HCT116 (cell line): ENCODE data around the gene HMX3. TPM values are rescaled to one million over a fixed set of nuclear protein-coding genes. Genes with fewer than 3 reads are reported as not detected.

ENCODE experiments used
- ATAC-seq: fragments of 200-7000 bp; cut with Tn5 transposase; 2 replicates; pipeline ENCODE4 v1.9.1; 2020; ENCODE audit warnings: mild to moderate bottlenecking, moderate library complexity
- BruUV-seq: library from RNA; stranded (reverse); fragments of 400-500 nt; replicated peaks from 2 replicates; lab custom pipeline; 2021; lab: Mats Ljungman, UMichigan
- CTCF ChIA-PET: fragments of 300-600 bp; sonication (Branson Sonifier 250); formaldehyde crosslinking; loops from one replicate; lab custom pipeline; 2021; ENCODE audit warnings: antibody characterized with exemption; lab: Charles Lee
- POLR2A ChIA-PET: fragments of 300-600, 350-600 bp; sonication (Branson Sonifier 250); formaldehyde crosslinking; loops from one replicate; lab custom pipeline; 2021; ENCODE audit warnings: antibody characterized with exemption; lab: Charles Lee
- RAD21 ChIA-PET, 2 experiments: fragments of 300-600 bp; sonication (Branson Sonifier 250); formaldehyde crosslinking; loops; one replicate each; lab custom pipeline; 2023; ENCODE audit warnings: low total read pairs in 2 of 2; ENCODE audit not compliant: uncharacterized antibody in 2 of 2, unreplicated experiment in 2 of 2, low non-redundant PET in 1 of 2; lab: Charles Lee
- DNase-seq: peaks from one replicate; pipeline ENCODE4 v3.0.0-alpha.2; 2010; ENCODE audit warnings: low read depth, low spot score
- H2AFZ ChIP-seq: fragments of 200-600 bp; shearing (Covaris generic), sonication (generic); 2 replicates; pipeline ENCODE4 v1.6.1; 2017; ENCODE audit warnings: low read depth, mixed run types, mixed read lengths, antibody characterized with exemption, low read length; ENCODE audit not compliant: poor library complexity, severe bottlenecking
- H3K27ac ChIP-seq: 2 replicates; pipeline ENCODE4 v1.5.1; 2012; ENCODE audit warnings: low read depth, low read length
- H3K27me3 ChIP-seq: fragments of 200-600 bp; sonication (generic); 2 replicates; pipeline ENCODE4 v1.6.1; 2016; ENCODE audit warnings: mixed run types, low read length, mixed read lengths; ENCODE audit not compliant: insufficient read depth
- H3K36me3 ChIP-seq, 2 experiments: fragments of 200-500 bp in 1 of 2; fragments of 200-600 bp in 1 of 2; sonication (Bioruptor generic) in 1 of 2; sonication (generic) in 1 of 2; 2 replicates each; pipeline versions ENCODE4 v1.5.1 to v1.6.1; 2014 to 2016; ENCODE audit warnings: low read length in 2 of 2, inconsistent platforms in 1 of 2, mixed read lengths in 1 of 2, mixed run types in 1 of 2; ENCODE audit not compliant: insufficient read depth in 2 of 2, control insufficient read depth in 1 of 2
- H3K4me1 ChIP-seq, 2 experiments: fragments of 200-600 bp in 1 of 2; sonication (generic) in 1 of 2; 2 replicates each; pipeline versions ENCODE4 v1.5.1 to v1.6.1; 2012 to 2017; ENCODE audit warnings: low read length in 2 of 2, inconsistent platforms in 1 of 2, mild to moderate bottlenecking in 1 of 2, mixed read lengths in 1 of 2, mixed run types in 1 of 2, moderate library complexity in 1 of 2; ENCODE audit not compliant: insufficient read depth in 2 of 2, control insufficient read depth in 1 of 2
- H3K4me2 ChIP-seq: fragments of 200-600 bp; sonication (generic); 2 replicates; pipeline ENCODE4 v1.6.1; 2017; ENCODE audit warnings: mixed run types, low read length, mixed read lengths
- H3K4me3 ChIP-seq, 2 experiments: fragments of 200-600 bp in 1 of 2; sonication (generic) in 1 of 2; replicated peaks in 1 of 2; 2 replicates each; pipeline ENCODE4 v1.5.1; 2011 to 2016; ENCODE audit warnings: low read length in 2 of 2, control low read depth in 1 of 2, low read depth in 1 of 2, mild to moderate bottlenecking in 1 of 2, mixed read lengths in 1 of 2, mixed run types in 1 of 2
- H3K79me2 ChIP-seq: fragments of 200-600 bp; sonication (generic); 2 replicates; pipeline ENCODE4 v1.6.1; 2017; ENCODE audit warnings: mild to moderate bottlenecking, mixed run types, low read length, moderate library complexity, mixed read lengths; ENCODE audit not compliant: insufficient read depth
- H3K9ac ChIP-seq: fragments of 200-600 bp; sonication (generic); 2 replicates; pipeline ENCODE4 v1.6.1; 2016; ENCODE audit warnings: low read length, mixed read lengths
- H3K9me2 ChIP-seq: fragments of 200-600 bp; sonication (generic), shearing (Covaris generic); 2 replicates; pipeline ENCODE4 v1.6.1; 2017; ENCODE audit warnings: mixed run types, mild to moderate bottlenecking, moderate library complexity; ENCODE audit not compliant: insufficient read depth
- H3K9me3 ChIP-seq, 2 experiments: fragments of 200-500 bp in 1 of 2; fragments of 200-600 bp in 1 of 2; sonication (Bioruptor generic) in 1 of 2; sonication (generic) in 1 of 2; 2 replicates each; pipeline ENCODE4 v1.6.1; 2014 to 2017; ENCODE audit warnings: low read length in 2 of 2, mixed read lengths in 2 of 2, inconsistent platforms in 1 of 2, low read depth in 1 of 2, mild to moderate bottlenecking in 1 of 2, mixed run types in 1 of 2, moderate library complexity in 1 of 2; ENCODE audit not compliant: control insufficient read depth in 1 of 2, insufficient read depth in 1 of 2
- H4K20me1 ChIP-seq: fragments of 200-600 bp; sonication (generic), shearing (Covaris generic); 2 replicates; pipeline ENCODE4 v1.6.1; 2017; ENCODE audit warnings: mixed run types, mild to moderate bottlenecking, moderate library complexity; ENCODE audit not compliant: insufficient read depth
- CBX3 ChIP-seq: IDR thresholded peaks from 2 replicates; pipeline ENCODE4 v1.6.1; 2012; ENCODE audit warnings: low read depth
- CEBPB ChIP-seq: IDR thresholded peaks from 2 replicates; pipeline ENCODE4 v1.6.1; 2012; ENCODE audit warnings: low read depth
- EGR1 ChIP-seq: IDR thresholded peaks from 2 replicates; pipeline ENCODE4 v1.6.1; 2012; ENCODE audit warnings: low read depth
- ELF1 ChIP-seq: IDR thresholded peaks from 2 replicates; pipeline ENCODE4 v1.6.1; 2012; ENCODE audit warnings: low read depth, borderline replicate concordance
- EZH2phosphoT487 ChIP-seq: fragments of 200-600 bp; IDR thresholded peaks from 2 replicates; pipeline ENCODE4 v1.6.1; 2018; ENCODE audit warnings: antibody characterized with exemption, borderline replicate concordance
- FOSL1 ChIP-seq: IDR thresholded peaks from 2 replicates; pipeline ENCODE4 v1.6.1; 2012; ENCODE audit warnings: low read depth
- POLR2A ChIP-seq: IDR thresholded peaks from 2 replicates; pipeline ENCODE4 v1.7.0; 2011; ENCODE audit warnings: borderline replicate concordance; ENCODE audit not compliant: insufficient read depth, insufficient read length; ENCODE audit errors: extremely low read depth
- POLR2AphosphoS5 ChIP-seq: IDR thresholded peaks from 2 replicates; pipeline ENCODE4 v1.6.1; 2011; ENCODE audit warnings: mild to moderate bottlenecking, low read depth, low read length, moderate library complexity
- SIN3A ChIP-seq: IDR thresholded peaks from 2 replicates; pipeline ENCODE4 v1.6.1; 2012; ENCODE audit warnings: low read depth
- SP1 ChIP-seq: IDR thresholded peaks from 2 replicates; pipeline ENCODE4 v1.6.1; 2012; ENCODE audit warnings: low read depth
- SRF ChIP-seq: IDR thresholded peaks from 2 replicates; pipeline ENCODE4 v1.6.1; 2012; ENCODE audit warnings: low read depth
- TCF7L2 ChIP-seq: IDR thresholded peaks from 2 replicates; pipeline ENCODE4 v1.7.0; 2011; ENCODE audit warnings: borderline replicate concordance, inconsistent platforms; ENCODE audit not compliant: insufficient read depth, insufficient read length; ENCODE audit errors: extremely low read depth
- YY1 ChIP-seq: IDR thresholded peaks from 2 replicates; pipeline ENCODE4 v1.6.1; 2011; ENCODE audit warnings: low read length, low read depth, moderate library complexity, mild to moderate bottlenecking; ENCODE audit not compliant: insufficient replicate concordance; ENCODE audit errors: extremely low read depth
- ZNF274 ChIP-seq: fragments of 200-500 bp; sonication (Bioruptor generic); IDR thresholded peaks from 2 replicates; pipeline ENCODE4 v1.6.1; 2014; ENCODE audit warnings: mild to moderate bottlenecking, low read depth, low read length, inconsistent platforms
- intact Hi-C: fragments of 100-400 bp; cut with micrococcal nuclease; formaldehyde crosslinking; loops from 2 replicates; pipeline ENCODE4 v1.10.0; 2022
- total RNA-seq: library from RNA; stranded (reverse); gene quantifications from one replicate; pipeline ENCODE4 v1.2.1, GENCODE V29; 2021; ENCODE audit not compliant: unreplicated experiment
- TF ChIP-seq, protein P1 (sequence below): IDR thresholded peaks from 2 replicates; pipeline ENCODE4 v1.6.1; 2012; ENCODE audit warnings: low read depth
- TF ChIP-seq, protein P2 (sequence below), 3 experiments: fragments of 200-600 bp in 1 of 3; sonication (generic) in 1 of 3; IDR thresholded peaks in 2 of 3; conservative IDR thresholded peaks in 1 of 3; 2 replicates each; pipeline ENCODE4 v1.5.1; 2012 to 2017; ENCODE audit warnings: low read depth in 2 of 3, low read length in 2 of 3, antibody characterized with exemption in 1 of 3, borderline replicate concordance in 1 of 3, control low read depth in 1 of 3, mild to moderate bottlenecking in 1 of 3, mixed read lengths in 1 of 3, mixed run types in 1 of 3, moderate library complexity in 1 of 3; ENCODE audit not compliant: insufficient read depth in 1 of 3
- TF ChIP-seq, protein P3 (sequence below): IDR thresholded peaks from 2 replicates; pipeline ENCODE4 v1.6.1; 2011; ENCODE audit warnings: mild to moderate bottlenecking, low read length, moderate library complexity; ENCODE audit not compliant: insufficient replicate concordance; ENCODE audit errors: extremely low read depth
- TF ChIP-seq, protein P4 (sequence below): IDR thresholded peaks from 2 replicates; pipeline ENCODE4 v1.6.1; 2012
- TF ChIP-seq, protein P5 (sequence below): IDR thresholded peaks from 2 replicates; pipeline ENCODE4 v1.6.1; 2012

HMX3 gene
- total RNA-seq, 1 experiment from 2014 or later, result not detected

DNA sequence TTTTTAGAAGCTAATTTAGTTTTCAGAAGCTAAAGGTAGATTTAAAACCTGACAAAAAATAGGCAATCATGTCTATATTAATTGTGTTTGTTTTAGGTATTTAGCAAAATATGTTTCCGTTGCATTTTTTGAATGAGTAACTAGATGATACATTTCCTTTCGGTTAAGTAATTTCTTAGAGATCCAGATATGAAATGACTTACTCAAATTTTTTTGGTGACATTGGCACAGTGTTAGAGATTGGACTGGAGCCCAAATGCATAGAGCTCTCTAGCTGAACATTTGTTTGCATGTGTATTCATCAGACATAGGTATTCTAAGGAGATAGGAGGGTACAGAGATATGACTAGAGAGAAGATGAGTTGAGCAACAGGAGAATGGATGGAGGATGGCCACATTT lies 20.3 kb downstream of the HMX3 start:
- H3K9ac ChIP-seq, result no peak overlapping the region
- H2AFZ ChIP-seq, result no peak overlapping the region
- no peak for ATAC-seq
- peaks cover 42 to 63% of the 10 kb centered on the region in 2 experiments for H3K36me3 ChIP-seq
- no peaks in the 10 kb centered on the region for H3K9me3 ChIP-seq
- no peak overlapping the region for H3K27ac ChIP-seq
- H3K79me2 ChIP-seq, result peaks cover 69% of the 10 kb centered on the region
- TF ChIP-seq YY1 (no peak), SP1 (no peak), SRF (no peak), SIN3A (no peak), CEBPB (no peak), POLR2A (no peak), POLR2AphosphoS5 (no peak), CBX3 (no peak), TCF7L2 (no peak), FOSL1 (no peak), ZNF274 (no peak), EGR1 (no peak), ELF1 (no peak), EZH2phosphoT487 (no peak)
- TF ChIP-seq, protein P1, sequence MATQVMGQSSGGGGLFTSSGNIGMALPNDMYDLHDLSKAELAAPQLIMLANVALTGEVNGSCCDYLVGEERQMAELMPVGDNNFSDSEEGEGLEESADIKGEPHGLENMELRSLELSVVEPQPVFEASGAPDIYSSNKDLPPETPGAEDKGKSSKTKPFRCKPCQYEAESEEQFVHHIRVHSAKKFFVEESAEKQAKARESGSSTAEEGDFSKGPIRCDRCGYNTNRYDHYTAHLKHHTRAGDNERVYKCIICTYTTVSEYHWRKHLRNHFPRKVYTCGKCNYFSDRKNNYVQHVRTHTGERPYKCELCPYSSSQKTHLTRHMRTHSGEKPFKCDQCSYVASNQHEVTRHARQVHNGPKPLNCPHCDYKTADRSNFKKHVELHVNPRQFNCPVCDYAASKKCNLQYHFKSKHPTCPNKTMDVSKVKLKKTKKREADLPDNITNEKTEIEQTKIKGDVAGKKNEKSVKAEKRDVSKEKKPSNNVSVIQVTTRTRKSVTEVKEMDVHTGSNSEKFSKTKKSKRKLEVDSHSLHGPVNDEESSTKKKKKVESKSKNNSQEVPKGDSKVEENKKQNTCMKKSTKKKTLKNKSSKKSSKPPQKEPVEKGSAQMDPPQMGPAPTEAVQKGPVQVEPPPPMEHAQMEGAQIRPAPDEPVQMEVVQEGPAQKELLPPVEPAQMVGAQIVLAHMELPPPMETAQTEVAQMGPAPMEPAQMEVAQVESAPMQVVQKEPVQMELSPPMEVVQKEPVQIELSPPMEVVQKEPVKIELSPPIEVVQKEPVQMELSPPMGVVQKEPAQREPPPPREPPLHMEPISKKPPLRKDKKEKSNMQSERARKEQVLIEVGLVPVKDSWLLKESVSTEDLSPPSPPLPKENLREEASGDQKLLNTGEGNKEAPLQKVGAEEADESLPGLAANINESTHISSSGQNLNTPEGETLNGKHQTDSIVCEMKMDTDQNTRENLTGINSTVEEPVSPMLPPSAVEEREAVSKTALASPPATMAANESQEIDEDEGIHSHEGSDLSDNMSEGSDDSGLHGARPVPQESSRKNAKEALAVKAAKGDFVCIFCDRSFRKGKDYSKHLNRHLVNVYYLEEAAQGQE, result no peak
- TF ChIP-seq, protein P2, sequence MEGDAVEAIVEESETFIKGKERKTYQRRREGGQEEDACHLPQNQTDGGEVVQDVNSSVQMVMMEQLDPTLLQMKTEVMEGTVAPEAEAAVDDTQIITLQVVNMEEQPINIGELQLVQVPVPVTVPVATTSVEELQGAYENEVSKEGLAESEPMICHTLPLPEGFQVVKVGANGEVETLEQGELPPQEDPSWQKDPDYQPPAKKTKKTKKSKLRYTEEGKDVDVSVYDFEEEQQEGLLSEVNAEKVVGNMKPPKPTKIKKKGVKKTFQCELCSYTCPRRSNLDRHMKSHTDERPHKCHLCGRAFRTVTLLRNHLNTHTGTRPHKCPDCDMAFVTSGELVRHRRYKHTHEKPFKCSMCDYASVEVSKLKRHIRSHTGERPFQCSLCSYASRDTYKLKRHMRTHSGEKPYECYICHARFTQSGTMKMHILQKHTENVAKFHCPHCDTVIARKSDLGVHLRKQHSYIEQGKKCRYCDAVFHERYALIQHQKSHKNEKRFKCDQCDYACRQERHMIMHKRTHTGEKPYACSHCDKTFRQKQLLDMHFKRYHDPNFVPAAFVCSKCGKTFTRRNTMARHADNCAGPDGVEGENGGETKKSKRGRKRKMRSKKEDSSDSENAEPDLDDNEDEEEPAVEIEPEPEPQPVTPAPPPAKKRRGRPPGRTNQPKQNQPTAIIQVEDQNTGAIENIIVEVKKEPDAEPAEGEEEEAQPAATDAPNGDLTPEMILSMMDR (IDR thresholded peaks at IDR 0.05 in 2 of 3, conservative IDR thresholded peaks at IDR 0.05 in 1 of 3; ENCODE audit: borderline replicate concordance in 1 of 3, insufficient read depth in 1 of 3, low read depth in 2 of 3, low read length in 2 of 3), result no peak
- TF ChIP-seq, protein P3, sequence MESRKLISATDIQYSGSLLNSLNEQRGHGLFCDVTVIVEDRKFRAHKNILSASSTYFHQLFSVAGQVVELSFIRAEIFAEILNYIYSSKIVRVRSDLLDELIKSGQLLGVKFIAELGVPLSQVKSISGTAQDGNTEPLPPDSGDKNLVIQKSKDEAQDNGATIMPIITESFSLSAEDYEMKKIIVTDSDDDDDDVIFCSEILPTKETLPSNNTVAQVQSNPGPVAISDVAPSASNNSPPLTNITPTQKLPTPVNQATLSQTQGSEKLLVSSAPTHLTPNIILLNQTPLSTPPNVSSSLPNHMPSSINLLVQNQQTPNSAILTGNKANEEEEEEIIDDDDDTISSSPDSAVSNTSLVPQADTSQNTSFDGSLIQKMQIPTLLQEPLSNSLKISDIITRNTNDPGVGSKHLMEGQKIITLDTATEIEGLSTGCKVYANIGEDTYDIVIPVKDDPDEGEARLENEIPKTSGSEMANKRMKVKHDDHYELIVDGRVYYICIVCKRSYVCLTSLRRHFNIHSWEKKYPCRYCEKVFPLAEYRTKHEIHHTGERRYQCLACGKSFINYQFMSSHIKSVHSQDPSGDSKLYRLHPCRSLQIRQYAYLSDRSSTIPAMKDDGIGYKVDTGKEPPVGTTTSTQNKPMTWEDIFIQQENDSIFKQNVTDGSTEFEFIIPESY, result no peak
- TF ChIP-seq, protein P4, sequence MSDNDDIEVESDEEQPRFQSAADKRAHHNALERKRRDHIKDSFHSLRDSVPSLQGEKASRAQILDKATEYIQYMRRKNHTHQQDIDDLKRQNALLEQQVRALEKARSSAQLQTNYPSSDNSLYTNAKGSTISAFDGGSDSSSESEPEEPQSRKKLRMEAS, result no peak
- TF ChIP-seq, protein P5, sequence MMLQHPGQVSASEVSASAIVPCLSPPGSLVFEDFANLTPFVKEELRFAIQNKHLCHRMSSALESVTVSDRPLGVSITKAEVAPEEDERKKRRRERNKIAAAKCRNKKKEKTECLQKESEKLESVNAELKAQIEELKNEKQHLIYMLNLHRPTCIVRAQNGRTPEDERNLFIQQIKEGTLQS, result no peak
- TF ChIP-seq, all 23 proteins: peak for 0
- intact Hi-C loops, result no loop called here
- ChIA-PET CTCF (no interaction called here), RAD21 (no interaction called here), POLR2A (interaction anchor here (0.8 to 1.0 kb wide), 2 partner anchors 9 to 10 kb away, joined by 3 read pairs; no protein-coding TSS in a partner anchor)
- BruUV-seq, result no TSS peak
- Histone ChIP-seq H3K4me1 (peaks cover 8 to 20% of the 10 kb centered on the region in 2 experiments; a peak in 3 of 4 replicates), H3K9me2 (no peaks in the 10 kb centered on the region), H3K4me3 (peak overlapping the region; percentile 89 to 93; a peak in 3 of 4 replicates), H3K4me2 (peak overlapping the region; percentile 83), H4K20me1 (peaks cover 34% of the 10 kb centered on the region; the same call in 1 of the 2 replicates), H3K27me3 (no peaks in the 10 kb centered on the region)
- DNase-seq, result no peak
